GM19351 (cell line): ENCODE results near the gene AFDN.

ENCODE experiments used
- ATAC-seq: cut with Tn5 transposase; IDR thresholded peaks from one replicate; pipeline ENCODE4 v1.9.1; 2021; ENCODE audit warnings: mild to moderate bottlenecking, moderate library complexity; ENCODE audit not compliant: unreplicated experiment

AFDN gene

GRCh38 chr6:168016176-168016620, 189.5 kb downstream of the AFDN start:
- ATAC-seq: no peak

GRCh38 chr6:168016721-168017525, 190.2 kb downstream of the AFDN start:
- no peak for ATAC-seq

GRCh38 chr6:168017629-168018028, 190.9 kb downstream of the AFDN start:
- ATAC-seq: no peak

- ATAC-seq: no peak
Observed at GRCh38 chr6:168018664-168019063, 192.0 kb downstream of the AFDN start.

- ATAC-seq: no peak
Observed at GRCh38 chr6:168020242-168020641, 193.5 kb downstream of the AFDN start.

GRCh38 chr6:168021581-168021980, 194.9 kb downstream of the AFDN start:
- no peak for ATAC-seq
